NOMO-1 treated with dmso at 0.1 percent for 144 hours (cell line): ENCODE results near the gene RTN4.
"Not testable (repeated sequence)": the region's sequence is repeated elsewhere in the genome, so short reads cannot be mapped to it uniquely, and the experiment has no call there.

Experiments used
- DNase-seq: peaks from one replicate; lab custom pipeline; 2025; ENCODE audit not compliant: unreplicated experiment; lab: John Stamatoyannopoulos, UW

RTN4 gene

DNA sequence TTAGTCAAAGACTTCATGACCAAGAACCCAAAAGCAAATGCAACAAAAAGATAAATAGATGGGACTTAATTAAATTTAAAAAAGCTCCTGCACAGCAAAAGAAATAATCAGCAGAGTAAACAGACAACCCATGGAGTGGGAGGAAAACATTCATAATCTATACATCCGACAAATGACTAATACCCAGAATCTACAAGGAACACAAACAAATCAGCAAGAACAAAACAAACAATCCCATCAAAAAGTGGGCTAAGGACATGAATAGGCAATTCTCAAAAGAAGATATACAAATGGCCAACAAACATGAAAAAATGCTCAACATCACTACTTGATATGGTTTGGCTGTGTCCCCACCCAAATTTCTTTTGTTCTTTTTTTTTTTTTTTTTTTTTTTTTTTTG is 25.8 kb upstream of the RTN4 start:
- not testable (repeated sequence) for DNase-seq

DNA sequence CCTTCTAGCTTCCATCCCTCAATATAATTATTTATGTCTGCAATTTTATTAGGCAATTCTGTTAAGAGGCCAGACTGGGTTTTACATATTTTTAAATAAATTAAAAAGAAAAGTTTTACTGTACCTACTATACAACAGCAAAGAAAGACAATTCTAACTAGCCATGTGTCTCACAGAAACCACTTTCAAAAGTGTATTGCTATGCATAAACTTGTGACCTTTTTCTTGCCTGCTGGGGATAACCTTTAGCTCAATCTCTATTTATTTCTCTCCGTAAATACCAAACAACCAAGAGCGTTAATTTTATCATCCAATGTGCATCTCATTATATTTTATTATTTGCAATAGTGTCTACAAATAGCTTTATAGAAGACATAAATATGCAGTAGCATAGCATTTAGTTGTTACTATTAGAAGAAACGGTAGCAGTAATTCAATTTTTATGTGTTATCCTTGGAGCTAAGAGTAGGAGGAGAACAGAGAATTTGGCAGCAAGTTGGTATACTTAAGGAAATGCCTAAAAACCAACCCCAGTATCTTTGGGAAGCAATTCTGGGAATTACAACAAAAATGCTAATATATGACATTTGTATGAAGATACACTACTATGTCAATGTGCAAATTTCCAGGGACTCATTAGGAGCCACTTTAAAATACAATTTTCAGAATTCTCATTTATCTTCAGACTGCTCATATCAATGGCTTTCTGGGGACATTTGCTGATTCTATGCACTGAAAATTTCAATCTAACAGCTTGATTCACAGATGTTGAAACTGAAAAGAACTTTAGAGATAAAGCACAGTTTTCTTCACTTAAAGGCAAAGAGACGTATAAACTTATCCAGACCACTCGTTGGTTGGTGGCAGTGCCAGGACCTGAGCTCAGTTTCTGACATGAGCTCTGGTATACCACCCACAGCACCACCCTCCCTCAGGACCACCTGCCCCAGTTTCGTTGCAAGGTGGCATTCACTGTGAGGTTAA is 23.0 kb upstream of the RTN4 start:
- DNase-seq, result no peak

DNA sequence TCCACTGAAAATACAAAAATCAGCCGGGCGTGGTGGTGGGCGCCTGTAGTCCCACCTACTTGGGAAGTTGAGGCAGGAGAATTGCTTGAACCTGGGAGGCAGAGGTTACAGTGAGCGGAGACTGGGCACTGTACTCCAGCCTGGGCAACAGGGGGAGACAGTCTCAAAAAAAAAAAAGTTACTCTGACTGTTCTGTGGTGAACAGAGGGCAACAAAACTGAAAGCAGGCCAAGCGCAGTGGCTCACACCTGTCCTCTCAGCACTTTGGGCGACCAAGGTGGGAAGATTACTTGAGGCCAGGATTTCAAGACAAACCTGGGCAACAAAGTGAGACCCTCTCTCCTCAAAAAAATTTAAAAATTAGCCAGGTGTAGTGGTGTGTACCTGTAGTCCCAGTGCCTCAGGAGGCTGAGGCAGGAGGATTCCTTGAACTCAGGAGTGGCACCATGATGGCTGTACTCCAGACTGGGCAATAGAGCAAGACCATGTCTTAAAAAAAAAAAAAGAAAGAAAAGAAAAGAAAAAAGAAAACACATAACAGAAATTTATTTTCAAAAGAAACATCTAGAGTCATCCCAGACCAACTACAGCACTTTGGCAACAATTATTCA is 13.6 kb upstream of the RTN4 start:
- no peak for DNase-seq

DNA sequence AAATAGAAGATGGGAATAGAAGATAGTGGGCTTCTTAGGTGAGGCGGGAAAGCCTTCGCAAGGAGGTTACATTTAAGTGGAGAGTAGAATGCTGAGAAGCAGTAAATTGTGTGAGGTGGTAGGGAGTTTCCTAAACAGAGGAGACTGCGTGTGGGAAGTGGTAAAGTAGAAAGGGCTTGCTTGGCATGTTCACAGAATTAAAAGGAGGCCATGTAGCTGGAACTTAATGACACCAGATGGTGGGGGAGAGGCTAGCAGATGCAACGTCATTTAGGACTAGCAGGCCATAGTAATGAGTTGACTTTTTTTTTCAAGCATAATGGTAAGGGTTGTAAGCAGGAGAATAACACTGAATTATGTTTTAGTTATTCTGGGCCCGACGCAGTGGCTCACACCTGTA is 13.0 kb upstream of the RTN4 start:
- no peak for DNase-seq

DNA sequence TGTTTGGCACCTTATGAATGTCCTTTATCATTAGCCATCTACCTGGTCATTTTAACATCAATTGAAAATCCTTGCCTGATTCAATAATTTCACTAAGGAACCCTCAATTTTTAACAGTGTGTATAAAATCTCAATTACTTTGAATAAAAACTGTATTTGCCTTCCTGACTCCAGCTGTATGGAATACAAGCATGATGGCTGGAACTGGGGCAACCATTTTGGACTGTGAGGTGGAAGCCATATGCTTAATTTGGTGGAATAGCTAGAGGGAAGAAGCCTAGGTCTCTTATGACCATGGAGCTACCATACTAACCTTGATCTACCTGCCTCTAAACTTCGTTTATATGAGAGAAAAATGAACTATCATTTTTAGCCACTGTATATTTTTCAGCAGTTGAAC is 12.5 kb upstream of the RTN4 start:
- no peak for DNase-seq

DNA sequence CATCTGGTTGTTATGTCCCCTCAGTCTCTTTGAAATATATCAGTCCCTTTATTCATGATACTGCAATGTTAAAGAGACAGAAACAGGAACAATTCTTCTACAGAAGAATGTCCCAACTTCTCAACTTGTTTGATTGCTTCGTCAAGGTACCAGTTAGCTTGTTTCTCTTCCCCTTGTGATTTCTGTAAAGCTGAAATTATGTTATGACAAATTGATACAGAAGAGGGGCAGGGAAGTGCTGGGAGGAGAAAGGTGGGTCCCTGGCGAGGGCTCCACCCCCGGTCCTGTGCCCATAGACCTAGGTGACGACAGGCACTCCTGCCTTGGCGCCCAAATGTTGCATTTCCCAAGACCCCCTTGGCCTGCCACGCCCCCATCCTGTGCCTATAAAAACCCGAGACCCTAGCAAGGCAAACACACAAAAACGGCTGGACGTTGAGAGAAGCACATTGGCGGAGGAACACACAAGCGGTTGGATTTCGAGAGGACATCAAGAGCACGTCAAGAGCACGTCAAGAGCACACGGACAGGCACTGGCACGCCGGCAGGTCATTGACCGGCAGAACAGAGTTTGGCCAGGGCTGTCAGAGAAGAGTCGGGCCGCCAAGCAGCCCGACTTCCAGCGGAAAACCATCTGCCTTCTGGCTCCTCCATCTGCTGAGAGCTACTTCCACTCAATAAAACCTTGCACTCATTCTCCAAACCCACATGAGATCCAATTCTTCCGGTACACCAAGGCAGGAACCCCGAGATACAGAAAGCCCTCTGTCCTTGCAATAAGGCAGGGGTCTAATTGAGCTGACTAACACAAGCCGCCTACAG is 11.5 kb upstream of the RTN4 start:
- DNase-seq, result peak; percentile 37

DNA sequence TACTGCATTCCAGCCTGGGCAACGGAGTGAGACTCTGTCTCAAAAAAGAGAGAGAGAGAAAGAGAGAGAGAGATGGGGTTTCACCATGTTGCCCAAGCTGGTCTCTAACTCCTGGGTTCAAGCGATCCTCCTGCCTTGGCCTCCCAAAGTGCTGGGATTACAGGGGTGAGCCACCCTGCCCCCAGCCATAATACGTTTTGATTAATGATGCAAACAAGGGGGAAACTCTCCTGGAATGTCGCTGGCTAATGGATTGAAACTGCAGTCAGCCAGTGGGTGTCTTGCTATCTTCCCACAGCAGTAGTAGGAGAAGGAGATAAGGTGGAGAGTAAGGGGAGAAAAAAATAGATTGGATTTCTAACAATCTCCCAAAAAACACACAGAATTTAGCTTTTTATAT is 9.5 kb upstream of the RTN4 start:
- DNase-seq, result no peak

DNA sequence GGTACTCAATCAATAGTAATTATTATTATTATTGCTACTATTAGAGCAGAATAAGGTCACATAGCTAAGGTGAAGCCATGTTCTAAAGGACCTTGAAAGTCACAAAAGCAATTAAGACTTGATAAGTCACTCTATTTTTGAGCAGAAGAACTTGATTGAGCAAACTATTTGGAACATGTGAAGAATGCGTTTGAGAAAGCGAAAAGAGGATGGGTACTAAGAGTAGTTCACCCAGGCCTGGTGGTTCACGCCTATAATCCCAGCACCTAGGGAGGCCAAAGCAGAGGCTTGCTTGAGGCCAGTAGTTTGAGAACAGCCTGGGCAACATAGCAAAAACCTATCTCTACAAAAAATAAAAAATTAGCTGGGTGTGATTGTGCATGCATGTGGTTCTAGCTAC is 7.2 kb upstream of the RTN4 start:
- DNase-seq, result no peak

DNA sequence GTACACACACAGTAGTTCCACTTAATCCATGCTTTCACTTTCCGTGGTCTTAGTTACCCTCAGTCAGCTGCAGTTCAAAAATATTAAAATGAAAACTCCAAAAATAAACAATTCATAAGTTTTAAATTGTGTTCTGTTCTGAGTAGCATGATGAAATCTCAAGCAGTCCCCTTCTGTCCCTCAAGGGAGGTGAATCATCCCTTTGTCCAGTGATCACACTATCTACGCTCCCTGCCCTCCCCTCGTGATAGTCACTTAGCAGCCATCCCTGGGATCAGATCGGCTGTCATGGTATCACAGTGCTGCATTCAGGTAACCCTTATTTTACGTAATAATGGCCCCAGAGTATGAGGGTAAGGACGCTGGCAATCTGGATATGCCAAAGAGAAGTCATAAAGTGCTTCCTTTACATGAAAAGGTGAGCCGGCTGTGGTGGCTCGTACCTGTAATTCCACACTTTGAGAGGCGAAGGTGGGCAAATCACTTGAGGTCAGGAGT is 5.8 kb upstream of the RTN4 start:
- no peak for DNase-seq

DNA sequence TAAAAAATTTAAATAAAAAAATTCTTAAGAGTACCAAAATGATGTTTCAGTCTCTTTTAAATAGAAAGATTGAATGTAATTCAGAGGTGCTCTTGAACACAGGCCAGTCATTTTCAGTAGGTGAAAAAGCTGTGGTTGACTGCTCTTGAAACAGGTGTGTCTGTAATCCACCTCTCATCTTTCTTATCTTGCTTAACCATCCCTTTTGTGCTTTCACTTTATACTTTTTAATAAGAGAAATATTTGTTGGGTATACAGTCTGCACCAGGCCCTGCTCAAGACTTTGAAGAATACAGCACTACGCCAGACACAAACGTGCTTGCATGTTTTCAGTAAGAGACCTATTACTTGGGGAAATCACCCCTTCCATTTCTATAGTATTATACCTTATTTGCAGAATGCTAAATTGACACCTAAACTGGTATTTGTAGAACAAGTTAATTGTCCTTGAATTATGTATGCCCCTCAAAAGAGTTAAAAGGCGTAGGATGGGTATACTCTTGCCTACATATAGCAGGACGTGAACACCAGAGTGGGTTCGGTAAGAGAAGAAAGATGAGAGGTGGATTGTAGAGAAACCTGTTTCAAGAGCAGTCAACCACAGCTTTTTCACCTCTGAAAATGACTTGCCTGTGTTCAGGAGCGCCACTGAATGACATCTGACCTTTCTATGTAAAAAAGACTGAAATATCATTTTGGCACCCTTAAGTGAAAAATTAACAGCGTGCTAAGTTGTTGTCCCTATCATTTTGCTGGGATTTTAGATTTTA is 4.0 kb upstream of the RTN4 start:
- no peak for DNase-seq

DNA sequence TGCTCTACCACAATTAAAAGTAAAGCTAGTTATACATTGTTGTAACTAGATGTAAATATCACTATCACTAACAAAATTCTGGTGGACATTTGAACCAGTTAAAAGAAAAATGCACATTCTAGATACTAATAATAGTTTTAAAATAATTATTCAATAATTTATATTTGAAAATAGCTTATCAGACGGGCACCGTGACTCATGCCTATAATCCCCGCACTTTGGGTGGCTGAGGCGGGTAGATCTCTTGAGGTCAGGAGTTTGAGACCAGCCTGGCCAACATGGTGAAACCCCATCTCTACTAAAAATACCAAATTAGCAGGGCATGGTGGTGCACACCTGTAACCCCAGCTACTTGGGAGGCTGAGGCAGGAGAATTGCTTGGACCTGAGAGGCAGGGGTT is 3.0 kb upstream of the RTN4 start:
- not testable (repeated sequence) for DNase-seq

DNA sequence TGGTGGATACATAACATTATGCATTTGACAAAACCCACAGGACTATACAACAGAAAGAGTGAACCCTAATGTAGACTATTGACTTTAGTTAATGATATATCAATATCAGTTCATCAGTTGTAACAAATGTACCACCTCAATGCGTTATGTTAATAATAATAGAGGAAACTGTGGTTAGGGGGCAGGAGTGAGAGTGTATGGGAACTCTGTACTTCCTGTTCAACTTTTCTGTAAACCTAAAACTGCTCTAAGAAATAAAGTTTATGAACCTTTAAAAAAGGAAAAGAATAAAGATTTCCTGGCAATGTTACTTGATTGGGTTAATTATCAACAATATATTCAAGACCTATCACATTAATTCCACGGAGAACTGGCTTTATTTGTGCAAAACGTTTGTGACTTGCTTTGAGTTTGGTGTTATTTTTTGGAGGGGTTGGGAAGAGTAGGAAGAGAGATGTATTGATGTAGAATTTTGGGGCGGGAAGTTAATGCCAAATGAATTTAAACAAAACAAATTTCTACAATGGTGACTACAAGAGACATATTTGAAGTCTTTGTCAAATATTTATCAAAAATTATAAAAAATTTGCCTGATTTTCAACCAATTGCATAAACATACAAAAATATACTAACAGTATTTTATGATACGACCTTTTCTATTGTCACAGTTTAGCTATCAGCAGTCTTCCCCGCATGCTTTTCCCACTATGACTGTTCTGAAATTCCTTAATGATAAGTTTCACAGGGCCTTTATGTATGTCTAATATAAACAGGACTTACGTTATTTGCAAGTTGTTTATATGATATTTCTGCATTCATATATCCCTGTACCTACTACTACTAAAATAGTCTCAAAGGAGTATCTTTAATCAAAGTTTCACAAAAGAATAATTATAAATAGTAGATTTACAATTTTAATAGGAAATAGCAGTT is 2.1 kb upstream of the RTN4 start:
- DNase-seq, result peak; percentile 5

DNA sequence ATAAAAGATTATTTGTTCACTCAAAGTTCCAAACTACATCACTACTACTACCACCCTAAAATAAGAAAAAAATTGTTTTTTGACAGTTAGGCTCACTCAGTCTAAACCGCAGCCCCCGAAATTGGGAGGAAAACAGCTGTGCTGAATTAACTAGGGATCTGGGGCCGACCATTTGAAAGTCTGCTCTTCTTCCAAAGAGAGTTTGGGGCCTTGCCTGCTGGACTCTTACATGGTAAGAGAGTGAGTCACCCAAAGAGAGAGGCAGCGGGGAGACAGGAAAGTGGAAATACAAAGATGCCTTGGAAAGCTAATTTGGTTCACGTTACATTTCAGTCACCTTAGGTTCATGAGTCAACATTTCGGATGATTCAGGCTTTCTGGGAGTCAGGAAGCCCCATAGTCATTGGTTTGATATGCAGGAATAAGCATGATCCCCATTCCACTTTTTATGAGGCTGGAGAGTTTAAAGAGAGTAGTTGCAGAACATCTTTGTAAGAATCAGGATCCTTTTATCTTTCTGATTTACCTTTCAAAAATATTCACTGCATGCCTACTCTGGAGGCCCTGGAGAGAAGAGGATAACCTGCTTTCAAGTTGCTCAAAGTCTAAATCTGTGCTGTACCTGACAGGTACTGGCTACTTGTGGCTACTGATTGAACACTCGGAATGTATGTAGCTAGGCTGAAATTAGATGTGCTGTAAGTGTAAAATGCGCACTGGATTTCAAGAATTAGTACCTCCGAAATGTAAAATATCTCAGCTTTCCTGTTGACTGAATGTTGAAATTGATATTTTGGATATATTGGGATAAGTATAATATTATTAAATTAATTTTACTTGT is 995 bp upstream of the RTN4 start:
- peak; percentile 12 for DNase-seq

DNA sequence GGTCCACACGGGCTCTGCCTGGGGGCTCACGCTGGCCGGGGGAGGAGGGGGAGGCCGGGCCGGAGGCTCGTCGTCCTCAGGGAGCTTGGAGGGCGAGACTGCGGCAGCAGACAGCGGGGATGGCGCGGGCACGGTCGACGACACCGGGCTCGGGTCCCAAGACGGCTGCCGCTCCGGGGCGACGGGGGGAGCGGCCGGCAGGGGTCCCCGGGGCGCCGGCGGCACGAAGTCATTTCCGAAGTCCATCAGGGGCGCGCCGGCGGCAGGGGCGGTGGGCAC is 491 bp downstream of the RTN4 start:
- DNase-seq, result no peak

DNA sequence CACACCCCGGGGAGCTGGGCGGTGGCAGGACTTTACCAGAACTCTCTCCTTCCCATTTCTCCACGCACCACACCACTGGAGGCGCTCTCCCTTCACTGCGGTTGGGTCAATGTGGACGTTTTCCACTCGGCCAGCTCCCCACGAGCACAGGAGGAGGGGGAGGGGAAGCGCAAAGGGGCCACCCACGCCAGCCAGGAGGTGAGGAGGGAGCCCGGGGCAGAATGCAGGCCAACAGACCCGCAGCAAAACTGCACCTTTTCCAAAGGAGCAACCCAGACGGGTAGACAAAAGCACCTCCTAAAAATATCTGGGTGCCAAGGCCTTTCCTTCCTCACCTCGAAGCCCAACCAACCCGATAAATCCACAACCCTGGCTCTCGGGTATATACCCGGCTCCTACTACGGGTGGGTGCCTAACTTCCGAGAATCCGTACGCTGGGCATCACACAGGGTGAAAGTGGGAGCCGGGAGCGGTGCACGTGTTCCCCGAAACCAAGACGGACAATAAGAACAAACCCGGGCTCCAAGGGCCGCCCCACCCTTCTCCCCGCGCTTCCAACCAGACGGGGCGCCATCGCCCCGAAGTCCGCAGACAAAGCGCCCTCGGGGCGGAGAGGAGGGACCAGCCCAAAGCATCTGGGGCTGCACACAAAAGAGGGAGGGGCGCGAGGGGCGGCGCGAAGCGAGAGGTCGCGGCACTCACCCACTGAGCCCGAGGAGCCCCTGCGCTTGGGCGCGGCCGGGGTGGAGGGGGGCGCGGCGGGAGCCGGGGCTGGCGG is 1.0 kb downstream of the RTN4 start:
- peak; percentile 75 for DNase-seq

DNA sequence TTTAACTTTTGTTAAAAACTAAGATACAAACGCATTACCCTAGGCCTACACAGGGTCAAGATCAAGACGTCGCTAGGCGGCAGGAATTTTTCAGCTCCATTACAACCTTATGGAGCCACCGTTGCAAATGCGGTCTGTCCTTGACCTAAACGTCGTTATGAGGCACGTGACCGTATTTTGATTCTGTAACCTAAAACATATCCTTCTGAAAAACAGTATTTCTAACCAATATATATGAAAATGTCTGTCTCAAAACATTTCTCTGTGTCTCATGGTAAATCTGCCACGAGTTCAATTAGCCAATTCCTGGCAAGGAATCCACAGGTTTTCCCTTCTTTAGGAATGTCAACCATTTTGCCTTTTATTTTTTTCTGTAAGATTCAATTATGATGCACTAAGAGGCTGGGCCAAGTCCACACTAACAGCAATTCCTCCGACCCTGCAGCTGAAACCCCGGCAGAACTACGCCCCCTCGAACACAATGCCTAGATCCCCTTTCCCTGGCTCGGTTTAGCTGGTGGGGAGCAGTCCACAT is 1.7 kb downstream of the RTN4 start:
- no peak for DNase-seq

DNA sequence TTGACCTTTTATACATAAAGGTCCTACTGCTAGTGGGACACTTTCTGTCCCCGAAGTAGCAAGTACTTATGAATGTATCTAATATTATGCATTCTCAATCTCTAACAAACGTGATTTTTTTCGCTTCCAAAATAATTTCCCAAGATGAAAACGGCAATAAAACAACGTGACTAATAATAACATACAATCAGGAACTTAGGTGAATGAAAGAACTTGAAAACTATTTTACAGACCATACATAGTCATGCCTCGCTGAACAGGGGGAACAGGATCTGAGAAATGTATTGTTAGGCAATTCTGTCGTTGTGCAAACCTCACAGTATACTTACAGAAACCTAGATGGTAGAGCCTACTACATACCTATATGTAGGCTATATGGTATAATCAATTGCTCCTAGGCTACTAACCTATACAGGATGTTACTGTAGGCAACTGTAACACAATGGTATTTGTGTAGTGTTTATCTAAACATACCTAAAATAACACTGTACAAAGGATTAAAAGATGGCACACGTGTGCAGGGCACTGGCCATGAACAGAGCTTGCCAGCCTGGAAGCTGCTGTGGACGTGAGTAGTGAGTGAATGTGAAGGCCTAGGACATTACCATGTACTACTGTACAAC is 2.5 kb downstream of the RTN4 start:
- DNase-seq, result peak; percentile 72
